H9 (cell line): Measurements from ENCODE around the gene SLC7A6. TPM values are rescaled to one million over a fixed set of nuclear protein-coding genes. Genes with fewer than 3 reads are reported as not detected.

ENCODE experiments used
- DNase-seq: peaks from one replicate; pipeline ENCODE4 v3.0.0-alpha.2; 2017
- H2AFZ ChIP-seq: one replicate; pipeline ENCODE4 v1.6.1; 2013; ENCODE audit warnings: mild to moderate bottlenecking, low read length, control low read depth, moderate library complexity
- H2AK5ac ChIP-seq: 2 replicates; pipeline ENCODE4 v1.6.1; 2013; ENCODE audit warnings: low read length, control low read depth, mixed read lengths; ENCODE audit not compliant: insufficient read length
- H2BK120ac ChIP-seq: one replicate; pipeline ENCODE4 v1.6.1; 2013; ENCODE audit warnings: low read depth, mild to moderate bottlenecking, low read length, control low read depth, inconsistent platforms; ENCODE audit not compliant: poor library complexity, severe bottlenecking
- H2BK12ac ChIP-seq: 2 replicates; pipeline ENCODE4 v1.6.1; 2013; ENCODE audit warnings: low read length, control low read depth, mixed read lengths, low read depth; ENCODE audit not compliant: insufficient read length
- H2BK15ac ChIP-seq: 2 replicates; pipeline ENCODE4 v1.6.1; 2013; ENCODE audit warnings: low read depth, low read length, control low read depth
- H2BK20ac ChIP-seq: one replicate; pipeline ENCODE4 v1.6.1; 2013; ENCODE audit warnings: low read depth, mild to moderate bottlenecking, low read length, control low read depth, inconsistent platforms; ENCODE audit not compliant: poor library complexity, severe bottlenecking
- H2BK5ac ChIP-seq: 2 replicates; pipeline ENCODE4 v1.6.1; 2013; ENCODE audit warnings: low read length, control low read depth, mixed read lengths; ENCODE audit not compliant: insufficient read length
- H3K14ac ChIP-seq: 2 replicates; pipeline ENCODE4 v1.6.1; 2013; ENCODE audit warnings: low read length, control low read depth; ENCODE audit not compliant: insufficient read depth
- H3K18ac ChIP-seq: 2 replicates; pipeline ENCODE4 v1.6.1; 2013; ENCODE audit warnings: low read depth, mild to moderate bottlenecking, mixed read lengths, low read length, control low read depth; ENCODE audit not compliant: insufficient read length
- H3K23ac ChIP-seq: 2 replicates; pipeline ENCODE4 v1.6.1; 2013; ENCODE audit warnings: low read length, control low read depth, mixed read lengths, low read depth; ENCODE audit not compliant: insufficient read length
- H3K23me2 ChIP-seq: 2 replicates; pipeline ENCODE4 v1.6.1; 2013; ENCODE audit warnings: low read depth, mild to moderate bottlenecking, mixed read lengths, low read length, control low read depth; ENCODE audit not compliant: insufficient read length, poor library complexity, severe bottlenecking
- H3K27ac ChIP-seq: 2 replicates; pipeline ENCODE4 v1.5.1; 2013; ENCODE audit warnings: low read length, control low read depth, mixed read lengths, low read depth; ENCODE audit not compliant: insufficient read length
- H3K27me3 ChIP-seq: 2 replicates; pipeline ENCODE4 v1.6.1; 2013; ENCODE audit warnings: low read length, control low read depth, inconsistent platforms; ENCODE audit not compliant: insufficient read depth
- H3K4ac ChIP-seq: 2 replicates; pipeline ENCODE4 v1.6.1; 2013; ENCODE audit warnings: low read depth, mild to moderate bottlenecking, control low read depth, inconsistent platforms, low read length, moderate library complexity
- H3K4me1 ChIP-seq: 2 replicates; pipeline ENCODE4 v1.6.1; 2013; ENCODE audit warnings: low read length, control low read depth, inconsistent platforms; ENCODE audit not compliant: insufficient read depth
- H3K4me2 ChIP-seq: 2 replicates; pipeline ENCODE4 v1.6.1; 2013; ENCODE audit warnings: low read length, control low read depth, mixed read lengths; ENCODE audit not compliant: insufficient read length, insufficient read depth
- H3K56ac ChIP-seq: 2 replicates; pipeline ENCODE4 v1.6.1; 2013; ENCODE audit warnings: low read depth, mild to moderate bottlenecking, mixed read lengths, low read length, control low read depth; ENCODE audit not compliant: insufficient read length
- H3K79me1 ChIP-seq: 2 replicates; pipeline ENCODE4 v1.6.1; 2013; ENCODE audit warnings: low read depth, mild to moderate bottlenecking, moderate library complexity, low read length, control low read depth, inconsistent platforms; ENCODE audit not compliant: insufficient read depth, poor library complexity, severe bottlenecking
- H3K79me2 ChIP-seq: 2 replicates; pipeline ENCODE4 v1.6.1; 2013; ENCODE audit warnings: low read length, control low read depth, inconsistent platforms; ENCODE audit not compliant: insufficient read depth
- H3K9ac ChIP-seq: 2 replicates; pipeline ENCODE4 v1.6.1; 2013; ENCODE audit warnings: low read length, control low read depth, mixed read lengths; ENCODE audit not compliant: insufficient read length; ENCODE audit errors: extremely low read depth
- H3K9me3 ChIP-seq: one replicate; pipeline ENCODE4 v1.6.1; 2013; ENCODE audit warnings: low read depth, low read length, inconsistent platforms; ENCODE audit not compliant: control insufficient read depth
- H3T11ph ChIP-seq: one replicate; pipeline ENCODE4 v1.6.1; 2013; ENCODE audit warnings: mild to moderate bottlenecking, low read length, control low read depth, inconsistent platforms
- H4K20me1 ChIP-seq: one replicate; pipeline ENCODE4 v1.6.1; 2013; ENCODE audit not compliant: control insufficient read depth, insufficient read length, insufficient read depth
- H4K5ac ChIP-seq: 2 replicates; pipeline ENCODE4 v1.6.1; 2013; ENCODE audit warnings: low read depth, mild to moderate bottlenecking, mixed read lengths, low read length, control low read depth; ENCODE audit not compliant: insufficient read length
- H4K8ac ChIP-seq: replicated peaks from 2 replicates; pipeline ENCODE4 v1.6.1; 2013; ENCODE audit warnings: low read length, control low read depth, mixed read lengths, low read depth; ENCODE audit not compliant: insufficient read length
- H4K91ac ChIP-seq: 2 replicates; pipeline ENCODE4 v1.6.1; 2013; ENCODE audit warnings: low read depth, mild to moderate bottlenecking, moderate library complexity, mixed read lengths, low read length, control low read depth; ENCODE audit not compliant: insufficient read length
- H3K27ac Mint-ChIP-seq, 3 experiments: 2 replicates in 2 of 3; 3 replicates in 1 of 3; pipeline ENCODE4 v1.8.0; 2020 to 2021; ENCODE audit warnings: mixed read lengths in 3 of 3, mild to moderate bottlenecking in 1 of 3, moderate library complexity in 1 of 3
- H3K27me3 Mint-ChIP-seq: 2 replicates; pipeline ENCODE4 v1.8.0; 2021; ENCODE audit warnings: low read depth, mild to moderate bottlenecking, moderate library complexity, mixed read lengths
- H3K36me3 Mint-ChIP-seq, 3 experiments: 2 replicates in 2 of 3; 3 replicates in 1 of 3; pipeline ENCODE4 v1.8.0; 2020 to 2021; ENCODE audit warnings: low read depth in 3 of 3, mixed read lengths in 3 of 3; ENCODE audit not compliant: insufficient read depth in 1 of 3
- H3K4me1 Mint-ChIP-seq, 2 experiments: 2 replicates each; pipeline ENCODE4 v1.8.0; 2020; ENCODE audit warnings: mixed read lengths in 2 of 2
- H3K4me3 Mint-ChIP-seq, 2 experiments: 2 replicates in 1 of 2; 3 replicates in 1 of 2; pipeline ENCODE4 v1.8.0; 2020 to 2021; ENCODE audit warnings: mild to moderate bottlenecking in 2 of 2, mixed read lengths in 2 of 2, moderate library complexity in 1 of 2
- H3K9me3 Mint-ChIP-seq, 2 experiments: 2 replicates in 1 of 2; 3 replicates in 1 of 2; pipeline ENCODE4 v1.8.0; 2020; ENCODE audit warnings: mild to moderate bottlenecking in 2 of 2, mixed read lengths in 2 of 2, moderate library complexity in 1 of 2
- WGBS: extraction: QIAGEN DNeasy Blood & Tissue Kit; methylation state at CpG from one replicate; pipeline ENCODE4 v1.1.7; 2013; ENCODE audit warnings: missing lambda C conversion rate, low lambda C conversion rate, mixed read lengths; ENCODE audit not compliant: insufficient read length; ENCODE audit errors: extremely low coverage; 5-methylcytosine and 5-hydroxymethylcytosine counted together
- total RNA-seq: library from RNA; stranded (reverse); gene quantifications from 2 replicates; pipeline ENCODE4 v1.2.1, GENCODE V29; 2021
- TF ChIP-seq, protein P1 (sequence below): fragments of 200-600 bp; sonication (generic); conservative IDR thresholded peaks from 3 replicates; pipeline ENCODE4 v1.8.0; 2021; ENCODE audit warnings: antibody characterized with exemption, mild to moderate bottlenecking

Gene SLC7A6
- total RNA-seq, 1 experiment from 2014 or later = 21.1 TPM

DNA sequence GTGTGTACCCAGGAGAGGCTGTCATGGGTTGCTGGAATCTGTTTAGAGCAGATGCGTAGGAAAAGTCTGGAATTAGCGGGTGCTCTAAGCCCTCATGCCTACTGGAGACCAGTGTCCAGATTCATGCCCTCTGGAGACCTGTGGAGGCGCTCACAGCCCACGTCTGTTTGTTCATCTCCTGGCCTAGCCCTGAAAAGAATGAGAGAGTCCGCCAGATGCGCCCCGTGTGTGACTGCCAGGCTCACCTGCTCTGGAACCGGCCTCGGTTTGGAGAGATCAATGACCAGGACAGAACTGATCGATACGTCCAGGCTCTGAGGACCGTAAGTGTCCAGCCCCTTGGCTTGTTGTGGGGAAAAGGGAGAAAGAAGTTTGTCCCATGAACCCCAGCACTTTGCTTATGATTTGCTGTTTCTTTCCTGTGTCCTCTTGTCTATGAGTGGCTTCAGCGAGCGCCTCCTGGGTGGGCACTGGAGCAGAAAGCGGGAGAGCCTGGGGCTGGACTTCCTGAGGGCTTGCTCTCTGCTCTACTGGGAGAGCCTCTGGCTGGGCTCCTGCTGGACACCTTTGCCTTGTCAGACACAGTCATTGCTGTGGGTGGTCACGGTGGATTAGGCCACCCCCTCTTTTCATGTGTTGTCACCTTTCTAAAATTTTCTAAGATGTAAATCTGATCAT lies 81.8 kb downstream of the SLC7A6 start:
- H2AK5ac ChIP-seq = no peak overlapping the region
- Mint-ChIP-seq H3K27ac (peak overlapping the region in 1 of 3 experiments; percentile 44; a peak in 2 of 7 replicates), H3K4me3 (no peak overlapping the region), H3K4me1 (peaks cover 5 to 8% of the 10 kb centered on the region in 2 experiments), H3K9me3 (no peaks in the 10 kb centered on the region; a peak in 1 of 5 replicates), H3K36me3 (peaks cover 21 to 78% (median 62%) of the 10 kb centered on the region in 3 experiments; a peak in 6 of 7 replicates), H3K27me3 (no peaks in the 10 kb centered on the region)
- H3K56ac ChIP-seq = no peak overlapping the region
- no peak overlapping the region for H2AFZ ChIP-seq
- no peak overlapping the region for H2BK15ac ChIP-seq
- TF ChIP-seq, protein P1, sequence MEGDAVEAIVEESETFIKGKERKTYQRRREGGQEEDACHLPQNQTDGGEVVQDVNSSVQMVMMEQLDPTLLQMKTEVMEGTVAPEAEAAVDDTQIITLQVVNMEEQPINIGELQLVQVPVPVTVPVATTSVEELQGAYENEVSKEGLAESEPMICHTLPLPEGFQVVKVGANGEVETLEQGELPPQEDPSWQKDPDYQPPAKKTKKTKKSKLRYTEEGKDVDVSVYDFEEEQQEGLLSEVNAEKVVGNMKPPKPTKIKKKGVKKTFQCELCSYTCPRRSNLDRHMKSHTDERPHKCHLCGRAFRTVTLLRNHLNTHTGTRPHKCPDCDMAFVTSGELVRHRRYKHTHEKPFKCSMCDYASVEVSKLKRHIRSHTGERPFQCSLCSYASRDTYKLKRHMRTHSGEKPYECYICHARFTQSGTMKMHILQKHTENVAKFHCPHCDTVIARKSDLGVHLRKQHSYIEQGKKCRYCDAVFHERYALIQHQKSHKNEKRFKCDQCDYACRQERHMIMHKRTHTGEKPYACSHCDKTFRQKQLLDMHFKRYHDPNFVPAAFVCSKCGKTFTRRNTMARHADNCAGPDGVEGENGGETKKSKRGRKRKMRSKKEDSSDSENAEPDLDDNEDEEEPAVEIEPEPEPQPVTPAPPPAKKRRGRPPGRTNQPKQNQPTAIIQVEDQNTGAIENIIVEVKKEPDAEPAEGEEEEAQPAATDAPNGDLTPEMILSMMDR = no peak
- H2BK5ac ChIP-seq = no peak overlapping the region
- no peaks in the 10 kb centered on the region for H3K4me1 ChIP-seq
- WGBS = no CpG with 5 or more reads among the region's 16 CpGs
- no peak overlapping the region for H4K5ac ChIP-seq
- no peaks in the 10 kb centered on the region for H3K9me3 ChIP-seq
- no peak overlapping the region for H3K4ac ChIP-seq
- H3K27me3 ChIP-seq = no peaks in the 10 kb centered on the region
- no peak overlapping the region for H3K27ac ChIP-seq
- H2BK12ac ChIP-seq = no peak overlapping the region
- H4K8ac ChIP-seq = no peak overlapping the region
- DNase-seq = no peak
- H3K9ac ChIP-seq = no peak overlapping the region
- H3K18ac ChIP-seq = no peak overlapping the region
- no peaks in the 10 kb centered on the region for H3K23me2 ChIP-seq
- no peak overlapping the region for H4K91ac ChIP-seq
- H2BK120ac ChIP-seq = no peak overlapping the region
- H3K23ac ChIP-seq = no peak overlapping the region
- no peaks in the 10 kb centered on the region for H3K79me2 ChIP-seq
- no peak overlapping the region for H3K4me2 ChIP-seq
- no peak overlapping the region for H2BK20ac ChIP-seq
- peaks cover 3% of the 10 kb centered on the region for H4K20me1 ChIP-seq
- H3K14ac ChIP-seq = no peak overlapping the region
- no peak overlapping the region for H3T11ph ChIP-seq
- no peaks in the 10 kb centered on the region for H3K79me1 ChIP-seq
